Fibroblast of skin of right quadriceps (primary cell): ENCODE measurements around the gene RIN1.
A peak's percentile ranks its signal among the peaks of the same experiment; 100 is the strongest.
"Not testable (repeated sequence)": the region's sequence is repeated elsewhere in the genome, so short reads cannot be mapped to it uniquely, and the experiment has no call there.

Experiments
- DNase-seq: peaks from one replicate; pipeline ENCODE4 v3.0.0-alpha.2; 2013

The RIN1 gene

DNA sequence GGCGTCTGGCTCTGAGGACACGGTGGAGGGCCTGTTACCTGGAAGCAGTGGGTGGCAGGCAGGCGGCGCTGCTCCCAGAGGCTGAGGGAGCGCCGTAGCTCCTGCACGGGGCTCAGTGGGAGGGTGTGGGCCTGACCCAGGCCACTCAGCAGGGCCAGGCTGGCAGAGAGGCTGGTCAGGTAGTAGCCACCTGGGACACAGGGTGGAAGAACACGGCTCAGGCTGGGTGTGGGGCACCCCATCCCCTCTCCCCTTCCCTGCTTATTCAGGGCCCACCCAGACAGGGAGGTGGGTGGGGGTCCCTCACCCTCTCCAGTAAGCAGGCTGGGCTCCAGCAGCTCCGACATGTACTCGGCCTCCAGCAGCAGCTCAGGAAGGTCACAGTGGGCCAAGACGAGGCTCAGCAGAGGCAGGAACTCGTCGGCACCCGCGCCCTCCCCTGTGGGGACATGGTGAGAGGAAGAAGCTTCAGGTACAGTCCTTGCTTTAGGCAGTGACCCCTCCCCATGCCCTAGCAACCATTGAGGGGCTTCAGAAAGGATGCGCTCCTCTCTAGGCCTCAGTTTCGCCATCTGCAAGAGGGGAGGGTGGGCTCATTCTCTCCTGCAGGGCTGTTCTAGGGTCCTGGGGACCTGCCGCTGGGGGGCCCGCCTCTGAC lies 2.9 kb downstream of the RIN1 start:
- no peak for DNase-seq

DNA sequence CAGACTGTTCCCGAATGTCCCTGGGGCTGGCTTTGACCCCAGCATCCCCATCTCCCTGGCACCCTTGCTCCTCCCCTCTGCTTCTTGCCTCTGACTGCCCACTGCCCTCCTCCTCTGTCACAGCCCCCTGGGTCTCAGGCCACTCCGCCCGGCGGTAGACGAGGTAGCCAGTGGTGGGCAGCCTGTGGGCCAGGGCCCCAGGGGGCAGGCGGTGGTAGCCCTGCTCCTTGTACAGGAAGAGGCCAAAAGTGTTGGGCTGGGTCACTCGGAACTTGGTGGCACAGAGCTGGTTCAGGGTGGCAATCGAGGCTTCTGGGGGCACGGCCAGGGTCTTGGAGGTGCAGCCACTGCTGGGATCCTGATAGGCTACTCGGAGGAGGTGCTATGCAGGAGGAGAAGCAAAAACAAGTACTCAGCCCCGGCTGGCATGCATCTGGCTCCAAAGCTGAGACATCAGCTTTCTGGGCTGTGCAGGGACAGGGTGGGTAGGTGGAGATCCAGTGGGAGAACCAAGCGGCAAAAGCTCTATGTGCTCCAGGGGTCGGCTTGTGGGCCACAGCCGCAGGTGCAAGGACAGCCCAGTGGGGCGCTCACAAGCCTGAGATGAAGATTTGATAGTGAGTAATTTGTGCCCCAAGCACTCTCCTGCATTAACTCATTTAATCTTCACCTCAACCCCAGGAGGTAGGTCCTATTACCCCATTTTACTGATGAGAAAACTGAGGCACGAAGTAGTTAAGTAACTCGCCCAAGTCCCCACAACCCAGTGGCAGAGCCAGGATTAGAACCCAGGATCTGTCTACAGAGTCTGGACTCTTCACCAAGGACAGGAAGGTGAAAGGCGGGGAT lies 3.6 kb downstream of the RIN1 start:
- no peak for DNase-seq

DNA sequence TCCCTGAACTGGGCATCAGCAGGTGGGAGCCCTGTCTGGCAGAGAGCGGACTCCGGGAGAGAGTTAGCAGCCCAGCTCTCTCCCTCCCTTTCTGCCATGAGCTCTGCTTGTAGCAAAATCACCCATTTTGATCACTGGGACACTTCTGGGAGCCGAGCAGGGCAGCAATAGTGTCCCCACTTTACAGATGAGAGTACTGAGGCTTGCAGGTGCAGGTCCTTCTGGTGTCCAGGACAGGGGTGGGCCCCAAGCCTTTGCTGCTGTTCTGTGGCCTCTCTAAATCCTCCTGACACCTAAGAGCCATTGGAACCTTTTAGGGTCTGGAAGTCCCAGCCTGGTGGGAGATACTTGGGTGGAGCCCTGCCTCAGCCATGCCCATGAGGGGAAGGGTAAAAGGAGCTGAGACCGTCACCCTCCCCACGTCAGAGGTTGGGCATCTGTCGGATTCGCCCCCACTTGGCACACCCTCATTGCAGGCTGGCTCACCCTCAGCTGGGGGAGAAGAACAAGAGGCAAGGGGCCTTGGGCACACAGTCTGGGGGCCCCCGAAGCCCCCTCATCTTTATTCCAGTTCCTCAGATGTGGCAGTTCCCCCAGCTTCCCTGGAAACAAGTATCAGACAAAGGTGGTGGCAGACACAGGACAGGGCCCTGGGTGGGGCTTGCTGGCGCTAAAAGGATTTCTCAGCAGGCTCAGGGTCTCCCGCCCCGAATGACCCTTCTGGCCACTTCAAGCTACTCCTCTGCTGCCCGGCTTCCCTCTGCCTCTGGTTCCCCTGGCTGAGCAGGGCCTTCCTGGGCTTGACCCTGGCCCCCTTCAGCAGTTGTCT lies 4.5 kb downstream of the RIN1 start:
- DNase-seq, result no peak

DNA sequence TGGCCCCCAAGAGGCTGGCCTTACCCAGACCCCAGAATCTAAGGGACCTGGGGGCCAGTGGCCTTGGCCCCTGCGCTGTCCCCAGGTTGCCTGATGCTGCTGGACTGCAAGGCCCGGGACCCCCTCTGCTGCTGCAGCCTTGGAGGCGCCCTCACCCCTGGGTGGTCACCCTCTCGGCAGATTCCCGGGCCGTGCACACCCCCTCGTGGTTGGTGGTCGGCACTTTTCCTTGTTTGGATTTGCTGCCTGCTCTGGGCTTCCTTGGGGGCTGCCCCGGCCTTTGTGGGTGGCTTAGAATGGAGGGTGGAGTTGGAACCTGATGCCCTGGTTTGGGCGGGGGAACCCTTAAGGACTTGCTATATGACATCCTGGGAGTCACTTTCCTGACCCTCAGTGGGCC lies 5.3 kb downstream of the RIN1 start:
- DNase-seq, result no peak

DNA sequence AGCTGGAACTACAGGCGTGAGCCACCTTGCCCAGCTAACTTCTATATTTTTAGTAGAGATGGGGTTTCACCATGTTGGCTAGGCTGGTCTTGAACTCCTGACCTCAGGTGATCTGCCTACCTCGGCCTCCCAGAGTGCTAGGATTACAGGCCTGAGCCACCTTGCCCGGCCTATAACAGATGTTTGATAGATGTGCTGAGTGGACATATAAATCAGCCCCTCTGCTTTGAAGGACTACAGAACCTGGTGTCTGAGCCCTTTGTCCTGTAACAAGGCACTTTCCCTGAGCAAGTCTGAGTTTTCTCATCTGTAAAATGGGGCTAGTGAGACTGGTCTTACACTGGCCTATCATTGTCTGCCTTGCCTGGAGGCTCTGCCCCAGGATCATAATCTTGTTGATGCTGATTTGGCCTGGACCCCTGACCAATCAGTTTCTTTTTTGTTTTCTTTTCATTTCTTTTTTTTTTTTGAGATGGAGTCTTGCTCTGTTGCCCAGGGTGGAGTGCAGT lies 7.0 kb downstream of the RIN1 start:
- DNase-seq, result no peak

DNA sequence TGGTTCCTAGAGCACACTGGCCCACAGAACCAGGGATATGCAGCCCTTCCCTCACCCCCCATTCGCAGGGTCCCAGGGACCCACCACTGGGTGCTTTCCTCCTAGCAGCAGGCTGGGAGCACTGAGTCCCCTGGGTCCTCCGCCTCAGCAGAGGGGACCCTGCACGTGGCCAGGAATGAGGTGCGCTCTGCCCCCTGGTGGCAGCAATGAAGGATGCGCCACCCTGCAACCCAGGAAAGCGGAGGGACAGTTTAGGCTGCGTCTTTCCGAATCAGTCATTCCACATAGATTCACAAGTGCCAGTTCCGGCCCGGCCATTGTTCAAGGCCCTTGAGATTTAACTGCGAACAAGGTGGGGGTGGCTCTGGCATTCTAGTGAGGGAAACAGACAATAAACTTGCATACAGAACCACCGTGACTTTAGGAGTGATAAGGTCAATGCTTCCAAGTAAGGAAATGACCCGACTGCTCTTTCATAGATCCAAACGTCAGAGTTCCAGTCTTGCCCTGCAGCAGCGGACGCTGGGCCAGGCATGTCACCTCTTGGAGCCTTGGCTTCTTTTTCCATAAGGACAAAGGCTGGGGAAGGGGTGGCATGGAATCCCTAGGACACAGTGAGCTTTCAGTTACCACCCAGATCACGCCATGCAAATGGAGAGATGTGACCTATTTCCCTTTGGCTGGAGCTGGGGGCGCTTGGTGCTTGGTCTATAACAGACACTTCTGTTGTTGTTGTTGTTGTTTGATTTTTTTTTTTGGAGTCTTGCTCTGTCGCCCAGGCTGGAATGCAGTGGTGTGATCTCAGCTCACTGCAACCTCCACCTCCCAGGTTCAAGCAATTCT lies 7.7 kb downstream of the RIN1 start:
- DNase-seq, result peak; percentile 79

DNA sequence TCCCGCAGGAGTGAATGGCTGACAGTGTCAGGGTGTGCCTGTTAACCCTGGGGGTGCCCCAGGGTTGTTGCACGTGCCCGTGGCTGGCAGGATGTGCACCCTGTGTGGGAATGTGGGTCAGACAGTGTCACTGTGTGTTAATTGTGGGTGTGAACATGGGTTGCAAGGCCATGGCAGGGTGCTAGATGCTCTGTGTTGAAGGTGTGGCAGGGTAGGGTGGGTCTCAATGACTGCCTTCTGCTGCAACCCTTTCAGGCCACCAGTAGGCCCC lies 8.3 kb downstream of the RIN1 start:
- no peak for DNase-seq

DNA sequence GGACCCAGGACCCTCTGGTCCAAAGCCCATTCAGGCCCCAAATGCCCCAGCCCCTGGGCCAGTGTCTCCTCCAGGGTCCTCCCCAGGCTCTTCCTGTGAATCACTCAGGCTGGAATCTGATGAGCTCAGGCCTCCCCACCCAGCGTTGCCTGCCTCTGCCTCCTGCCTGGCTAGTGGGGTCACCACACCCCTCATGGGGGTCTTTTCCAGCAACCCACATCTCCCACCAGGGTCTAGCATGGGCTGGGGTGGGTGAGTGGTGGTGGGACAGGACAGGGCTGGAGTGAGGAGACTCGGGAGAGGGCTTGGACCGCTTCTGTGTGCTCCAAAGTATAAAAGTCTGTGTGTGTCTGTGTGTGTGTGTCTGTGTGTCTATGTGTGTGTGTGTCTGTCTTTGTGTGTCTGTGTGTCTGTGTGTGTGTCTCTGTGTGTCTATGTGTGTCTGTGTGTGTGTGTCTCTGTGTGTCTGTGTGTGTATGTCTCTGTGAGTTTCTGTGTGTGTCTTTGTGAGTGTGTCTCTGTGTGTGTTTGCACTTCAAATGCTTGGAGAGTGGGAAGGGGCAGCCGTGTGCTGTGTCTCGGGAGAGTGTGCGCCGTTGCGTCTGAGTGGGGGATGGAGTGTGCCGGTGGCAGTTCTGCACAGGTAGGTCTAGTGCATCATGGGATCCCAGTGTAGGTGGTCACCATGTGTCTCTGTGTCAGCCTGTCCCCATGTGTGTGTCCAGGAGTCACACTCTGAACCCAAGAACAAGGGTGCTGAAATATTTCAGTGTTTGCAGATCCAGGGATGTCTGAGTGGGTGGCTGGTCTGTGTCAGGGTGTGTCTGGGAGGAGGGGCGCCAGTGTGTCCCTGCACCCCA lies 8.8 kb downstream of the RIN1 start:
- DNase-seq, result peak; percentile 78

DNA sequence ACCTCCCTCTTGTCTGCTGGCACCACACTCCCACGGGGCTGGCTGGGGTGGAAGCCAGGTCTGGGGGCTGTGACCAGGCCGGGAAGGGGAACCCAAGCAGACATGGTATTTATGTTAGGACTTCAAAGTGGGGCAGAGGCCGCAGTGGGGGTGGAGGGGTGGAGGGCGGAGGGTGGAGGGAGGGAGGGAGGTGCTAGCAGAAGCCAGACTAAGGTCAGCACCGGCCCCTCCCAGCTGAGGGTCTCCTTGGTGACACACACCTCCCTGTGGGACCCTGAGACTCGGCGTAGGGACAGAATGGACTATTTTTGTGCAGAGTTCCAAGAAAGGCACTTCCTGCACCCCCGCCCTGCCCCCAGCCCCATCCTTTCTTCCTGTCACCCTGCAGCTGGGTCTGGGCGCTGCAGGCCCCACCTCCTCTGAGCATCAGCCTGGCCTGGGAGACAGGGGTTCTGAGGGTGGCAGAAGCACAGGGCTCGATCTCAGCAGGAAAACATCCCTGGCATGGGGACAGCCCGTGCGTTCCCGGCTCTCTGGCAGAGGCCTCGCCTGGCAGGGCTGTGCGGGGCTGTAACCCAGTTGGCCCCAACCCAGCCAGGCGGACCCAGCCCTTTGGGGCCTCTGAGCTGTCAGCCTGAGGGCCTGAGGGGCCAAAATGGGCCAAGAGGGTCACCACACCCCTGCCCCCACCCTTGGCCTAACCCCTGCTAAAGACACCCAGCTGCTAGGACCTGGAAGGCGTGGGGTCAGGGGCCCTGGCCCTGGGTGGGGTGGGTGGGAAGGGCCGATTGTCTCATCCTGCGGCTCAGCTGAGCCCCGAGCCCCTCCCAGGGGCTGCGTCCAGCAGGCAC lies 9.7 kb downstream of the RIN1 start:
- DNase-seq, result peak; percentile 76

DNA sequence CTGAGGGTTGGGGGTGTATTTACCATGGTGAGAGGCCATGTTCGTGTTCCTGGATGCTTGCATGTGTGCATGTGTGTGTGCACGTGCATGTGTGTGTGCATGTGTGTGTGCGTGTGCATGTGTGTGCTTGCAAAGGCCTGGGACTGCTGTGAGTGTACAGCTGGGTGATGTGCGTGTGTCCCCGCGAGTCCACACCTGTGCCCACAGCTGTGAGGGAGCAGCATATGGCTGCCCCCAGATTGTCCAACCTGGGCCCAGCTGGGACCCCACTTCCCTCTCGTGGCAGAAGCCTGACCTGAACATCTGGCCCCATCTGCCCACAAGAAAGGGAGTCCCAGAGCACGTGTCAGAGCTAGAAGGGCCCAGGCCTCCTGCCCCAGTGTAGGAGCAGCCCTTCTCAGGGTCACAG lies 11.0 kb downstream of the RIN1 start:
- DNase-seq, result no peak

DNA sequence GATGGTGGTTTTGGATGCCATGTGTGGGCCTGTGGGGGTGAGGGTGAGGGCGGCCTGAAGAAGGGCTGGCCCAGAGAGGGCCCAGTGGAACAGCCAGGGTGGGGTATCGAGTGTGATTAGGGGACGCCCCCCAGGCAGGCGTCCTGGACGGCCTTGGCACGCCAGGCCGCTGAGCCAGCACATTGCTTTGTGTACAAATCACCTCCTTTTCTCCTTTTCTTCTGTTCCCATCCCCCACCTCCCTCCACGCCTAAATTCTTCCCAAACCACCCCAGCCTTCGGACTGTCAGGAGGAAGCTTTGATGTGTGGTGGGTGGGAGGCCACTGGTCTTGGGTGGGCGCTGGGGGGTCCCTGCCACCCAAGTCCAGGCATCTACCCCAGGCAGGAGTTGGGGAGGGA lies 11.6 kb downstream of the RIN1 start:
- DNase-seq, result peak; percentile 78

DNA sequence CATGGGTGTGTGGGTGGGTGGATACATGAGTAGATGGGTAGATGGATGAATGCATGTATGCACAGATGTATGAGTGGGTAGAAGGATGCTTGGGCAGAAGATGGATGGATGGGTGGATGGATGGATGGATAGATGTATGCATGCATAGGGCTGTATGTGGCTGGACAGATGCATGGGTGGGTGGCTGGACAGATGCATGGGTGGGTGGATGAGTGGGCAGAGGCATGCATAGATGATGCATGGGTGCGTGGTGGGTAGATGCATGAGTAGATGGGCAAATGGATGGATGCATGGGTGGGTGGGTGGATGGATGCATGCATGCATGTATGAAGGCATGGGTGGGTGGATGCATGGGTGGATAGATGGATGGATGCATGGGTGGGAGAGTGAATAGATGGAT lies 12.6 kb downstream of the RIN1 start:
- no peak for DNase-seq

DNA sequence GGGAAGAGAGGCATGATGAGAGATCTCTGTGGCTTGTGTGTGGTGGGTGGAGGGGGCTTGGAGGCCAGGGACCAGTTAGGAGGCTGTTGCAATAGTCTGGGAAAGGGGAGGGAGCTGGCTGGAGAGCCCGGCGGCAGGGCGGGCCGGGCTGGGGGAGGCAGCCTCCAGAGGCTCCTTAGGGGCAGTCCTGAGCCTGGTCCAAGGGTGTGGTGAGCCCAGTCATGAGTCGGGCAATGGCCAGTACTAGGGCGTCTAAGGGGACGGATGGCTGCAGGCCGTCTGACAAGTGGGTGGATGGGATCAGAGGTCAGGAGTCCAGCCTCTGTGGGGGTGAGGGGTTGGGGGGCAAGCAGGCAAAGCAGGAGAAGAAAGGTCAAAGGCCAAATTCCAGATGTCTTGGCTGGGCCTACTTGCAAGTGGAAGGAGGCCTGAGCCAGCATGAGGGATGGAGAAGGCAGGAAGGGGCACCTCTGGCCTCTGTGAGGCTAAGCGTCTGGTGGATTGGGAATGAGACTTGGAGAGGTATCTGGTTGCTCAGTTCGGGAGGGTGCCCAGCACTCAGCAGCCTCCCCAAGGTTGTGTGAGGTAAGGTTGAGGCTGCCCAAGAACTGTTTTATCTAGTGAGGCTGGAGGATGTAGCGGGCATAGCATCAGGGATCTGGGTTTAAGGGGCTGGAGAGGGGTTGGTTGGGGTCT lies 13.4 kb downstream of the RIN1 start:
- DNase-seq, result peak; percentile 14

DNA sequence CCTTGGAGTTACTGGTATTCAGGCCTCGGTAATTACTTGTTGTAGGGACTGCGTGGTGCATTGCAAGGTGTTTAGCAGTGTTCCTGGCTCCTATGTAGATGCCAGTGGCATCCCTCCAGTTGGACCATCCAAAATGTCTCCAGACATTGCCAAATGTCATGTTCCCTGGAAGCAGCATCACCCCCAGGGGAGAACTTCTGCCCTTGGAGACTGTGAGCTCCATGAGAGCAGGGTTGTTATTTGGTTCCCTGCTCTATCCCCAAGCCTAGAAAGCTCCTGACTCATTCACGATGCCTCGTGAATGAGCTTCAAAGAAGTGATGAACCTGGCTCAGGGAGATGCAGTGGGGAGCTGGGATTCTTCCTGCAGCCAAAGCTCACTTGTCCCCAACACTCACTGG lies 14.6 kb downstream of the RIN1 start:
- no peak for DNase-seq

DNA sequence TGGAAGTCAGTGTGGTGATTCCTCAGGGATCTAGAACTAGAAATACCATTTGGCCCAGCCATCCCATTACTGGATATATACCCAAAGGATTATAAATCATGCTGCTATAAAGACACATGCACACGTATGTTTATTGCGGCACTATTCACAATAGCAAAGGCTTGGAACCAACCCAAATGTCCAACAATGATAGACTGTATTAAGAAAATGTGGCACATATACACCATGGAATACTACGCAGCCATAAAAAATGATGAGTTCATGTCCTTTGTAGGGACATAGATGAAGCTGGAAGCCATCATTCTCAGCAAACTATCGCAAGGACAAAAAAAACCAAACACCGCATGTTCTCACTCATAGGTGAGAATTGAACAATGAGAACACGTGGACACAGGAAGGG lies 15.5 kb downstream of the RIN1 start:
- DNase-seq, result not testable (repeated sequence)

DNA sequence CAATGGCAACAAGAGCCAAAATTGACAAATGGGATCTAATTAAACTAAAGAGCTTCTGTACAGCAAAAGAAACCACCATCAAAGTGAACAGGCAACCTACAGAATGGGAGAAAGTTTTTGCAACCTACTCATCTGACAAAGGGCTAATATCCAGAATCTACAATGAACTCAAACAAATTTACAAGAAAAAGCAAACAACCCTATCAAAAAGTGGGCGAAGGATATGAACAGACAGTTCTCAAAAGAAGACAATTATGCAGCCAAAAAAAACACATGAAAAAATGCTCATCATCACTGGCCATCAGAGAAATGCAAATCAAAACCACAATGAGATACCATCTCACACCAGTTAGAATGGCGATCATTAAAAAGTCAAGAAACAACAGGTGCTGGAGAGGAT lies 15.9 kb downstream of the RIN1 start:
- DNase-seq, result not testable (repeated sequence)

DNA sequence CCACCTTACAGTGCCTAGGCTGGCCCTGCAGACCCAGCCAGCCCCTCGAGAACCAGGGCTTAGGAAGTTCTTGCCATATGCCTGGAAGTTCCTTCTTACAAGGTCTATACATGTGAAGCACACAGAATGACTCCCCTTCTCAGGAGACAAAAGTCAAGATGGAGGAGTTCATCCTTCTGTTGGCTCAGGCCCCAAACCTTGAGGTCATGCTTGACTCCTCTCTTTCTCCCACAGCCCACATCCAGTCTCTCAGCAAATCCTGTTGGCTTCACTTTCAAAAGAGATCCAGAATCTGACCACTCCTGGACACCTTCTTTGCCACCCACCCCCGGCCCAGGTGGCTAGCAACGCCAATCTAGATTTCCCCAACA lies 17.6 kb downstream of the RIN1 start:
- no peak for DNase-seq

DNA sequence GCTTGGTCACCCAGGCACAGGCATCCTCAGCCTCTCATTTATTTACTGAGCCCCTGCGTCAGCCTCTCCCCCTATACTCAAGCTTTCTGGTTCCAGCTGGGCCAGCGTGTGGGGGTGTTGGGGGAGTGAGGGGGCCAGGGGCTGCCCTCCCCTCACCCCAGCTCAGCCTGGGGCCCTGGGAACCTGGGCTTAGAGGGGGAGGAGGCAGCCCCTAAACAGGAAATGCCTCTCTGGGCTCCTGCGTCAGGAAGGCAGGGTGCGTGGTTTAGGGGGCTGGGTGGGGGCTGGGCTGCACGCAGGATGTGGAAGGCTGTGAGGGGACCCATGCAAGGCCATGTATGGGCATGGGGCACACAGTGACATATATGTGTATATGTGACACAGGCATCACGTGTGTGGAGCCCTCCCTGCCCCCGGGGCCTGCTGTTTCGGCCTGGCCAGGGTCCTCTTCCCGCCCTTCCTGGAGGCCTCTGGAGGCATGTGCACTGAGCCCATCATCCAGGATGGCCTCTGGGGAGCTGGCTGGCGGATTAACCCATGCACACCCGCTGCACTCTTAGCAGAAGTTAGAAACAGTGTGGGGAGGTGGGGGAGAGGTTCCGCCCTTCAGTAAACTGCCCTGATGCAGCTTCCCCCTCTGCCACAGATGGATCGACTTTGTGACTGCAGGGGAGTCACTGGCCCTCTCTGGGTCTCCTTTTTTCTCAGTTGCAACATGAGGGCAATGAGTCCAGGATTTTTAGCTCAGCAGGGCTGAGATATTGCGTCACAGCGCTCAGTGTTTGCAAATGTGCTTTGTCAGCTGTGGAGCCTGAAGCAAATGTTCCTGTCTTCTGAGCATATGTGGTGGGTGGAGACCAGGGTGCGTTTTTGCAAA lies 18.3 kb downstream of the RIN1 start:
- peak; percentile 93 for DNase-seq

DNA sequence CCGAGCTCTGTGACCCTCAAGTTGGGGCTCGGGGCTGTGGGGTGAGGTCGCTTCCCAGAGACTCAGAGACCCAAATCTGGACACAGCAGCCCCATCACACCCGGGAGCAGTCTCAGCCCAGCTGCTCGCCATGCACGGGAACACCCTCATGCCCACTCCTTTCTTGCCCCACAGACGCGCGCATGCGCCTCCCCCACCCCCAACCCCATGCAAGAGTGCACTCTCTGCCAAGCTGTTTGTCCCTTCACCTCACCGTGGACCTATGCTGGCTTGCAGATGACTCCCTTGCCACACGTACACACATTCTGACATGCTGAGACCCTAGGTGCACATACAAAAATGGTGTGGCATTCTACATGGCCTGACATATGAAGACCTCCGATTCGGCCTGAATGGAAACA lies 18.9 kb downstream of the RIN1 start:
- peak; percentile 85 for DNase-seq
